HFFc6 (cell line): ENCODE results near the gene AGER. TPM values are rescaled to one million over a fixed set of nuclear protein-coding genes. Genes with fewer than 3 reads are reported as not detected.

Experiments
- DNase-seq: peaks from one replicate; pipeline ENCODE4 v3.0.0-alpha.2; 2018
- H3K27ac Mint-ChIP-seq: 2 replicates; pipeline ENCODE4 v1.8.0; 2020; ENCODE audit warnings: mild to moderate bottlenecking, mixed read lengths
- H3K27me3 Mint-ChIP-seq: 2 replicates; pipeline ENCODE4 v1.8.0; 2021; ENCODE audit warnings: mild to moderate bottlenecking, moderate library complexity, mixed read lengths; ENCODE audit not compliant: insufficient read depth
- H3K36me3 Mint-ChIP-seq: 2 replicates; pipeline ENCODE4 v1.8.0; 2021; ENCODE audit warnings: low read depth, mixed read lengths
- H3K4me1 Mint-ChIP-seq: 2 replicates; pipeline ENCODE4 v1.8.0; 2020; ENCODE audit warnings: low read depth, mixed read lengths
- H3K4me3 Mint-ChIP-seq: 2 replicates; pipeline ENCODE4 v1.8.0; 2020; ENCODE audit warnings: mild to moderate bottlenecking, moderate library complexity, mixed read lengths
- H3K9me3 Mint-ChIP-seq: 2 replicates; pipeline ENCODE4 v1.8.0; 2020; ENCODE audit warnings: mild to moderate bottlenecking, mixed read lengths
- long read RNA-seq: library from polyadenylated mRNA; unstranded; transcript quantifications from one replicate; pipeline ENCODE4 v2.0.0, GENCODE V29; 2019
- total RNA-seq, 6 experiments: library from RNA; stranded (reverse); fragmentation: NEBNext Ultra II Directional; extraction: Animal tissue kit (Norgen Biotek cat#: 25700); gene quantifications; 2 replicates in 1 of 6; 3 replicates in 5 of 6; pipeline ENCODE4 v1.2.3, GENCODE V29; 2021
- TF ChIP-seq, protein P1 (sequence below): fragments of 200-600 bp; sonication (generic); IDR thresholded peaks from 2 replicates; pipeline ENCODE4 v1.5.0; 2021; ENCODE audit warnings: antibody characterized with exemption, mild to moderate bottlenecking

AGER gene
- 1 to 10 TPM; 6.2 to 7.6 (median 6.5) TPM for total RNA-seq
- long read RNA-seq, partial matches to known transcripts, result 1 of 1 reads
- long read RNA-seq, other reads (novel, unspliced or antisense), result 0 of 1 reads

DNA sequence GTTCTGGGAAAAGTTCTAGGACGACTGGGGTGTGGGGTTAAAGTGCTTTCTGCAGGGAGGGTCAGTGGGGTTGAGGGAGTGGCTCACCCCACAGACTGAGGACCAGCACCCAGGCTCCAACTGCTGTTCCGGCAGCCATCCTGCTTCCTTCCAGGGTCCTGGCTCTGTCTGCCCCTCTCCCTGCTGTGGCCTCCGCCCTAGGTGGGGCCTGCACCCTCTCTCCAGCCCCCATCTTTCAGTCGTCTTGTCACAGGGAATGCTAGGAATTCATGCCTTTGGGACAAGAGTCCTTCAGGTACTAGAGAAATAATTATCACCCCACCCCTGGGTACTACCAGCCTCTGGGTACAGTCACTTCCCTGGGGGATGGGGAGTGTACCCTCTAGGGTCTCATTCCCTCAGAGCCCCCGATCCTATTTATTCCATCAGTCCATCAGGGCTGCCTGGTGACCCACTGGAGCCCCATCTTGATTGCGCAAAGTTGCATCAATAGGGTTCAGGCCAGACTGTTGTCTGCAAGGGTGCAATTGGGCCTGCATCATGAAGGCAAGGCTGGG lies at the start of gene AGER:
AGER (minus strand) TSS at position 170 of the 557 bp plus-strand sequence; CDS start at position 139, 31 bp downstream.
- peaks cover 29% of the 10 kb centered on the region for H3K36me3 Mint-ChIP-seq
- H3K27ac Mint-ChIP-seq, result peak within 1 kb of the TSS; percentile 89; the same call in 1 of the 2 replicates
- no peaks in the 10 kb centered on the region for H3K9me3 Mint-ChIP-seq
- TF ChIP-seq, protein P1, sequence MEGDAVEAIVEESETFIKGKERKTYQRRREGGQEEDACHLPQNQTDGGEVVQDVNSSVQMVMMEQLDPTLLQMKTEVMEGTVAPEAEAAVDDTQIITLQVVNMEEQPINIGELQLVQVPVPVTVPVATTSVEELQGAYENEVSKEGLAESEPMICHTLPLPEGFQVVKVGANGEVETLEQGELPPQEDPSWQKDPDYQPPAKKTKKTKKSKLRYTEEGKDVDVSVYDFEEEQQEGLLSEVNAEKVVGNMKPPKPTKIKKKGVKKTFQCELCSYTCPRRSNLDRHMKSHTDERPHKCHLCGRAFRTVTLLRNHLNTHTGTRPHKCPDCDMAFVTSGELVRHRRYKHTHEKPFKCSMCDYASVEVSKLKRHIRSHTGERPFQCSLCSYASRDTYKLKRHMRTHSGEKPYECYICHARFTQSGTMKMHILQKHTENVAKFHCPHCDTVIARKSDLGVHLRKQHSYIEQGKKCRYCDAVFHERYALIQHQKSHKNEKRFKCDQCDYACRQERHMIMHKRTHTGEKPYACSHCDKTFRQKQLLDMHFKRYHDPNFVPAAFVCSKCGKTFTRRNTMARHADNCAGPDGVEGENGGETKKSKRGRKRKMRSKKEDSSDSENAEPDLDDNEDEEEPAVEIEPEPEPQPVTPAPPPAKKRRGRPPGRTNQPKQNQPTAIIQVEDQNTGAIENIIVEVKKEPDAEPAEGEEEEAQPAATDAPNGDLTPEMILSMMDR, result no peak
- DNase-seq, result no peak
- H3K4me1 Mint-ChIP-seq, result peaks cover 55% of the 10 kb centered on the region
- peaks cover 4% of the 10 kb centered on the region for H3K27me3 Mint-ChIP-seq
- H3K4me3 Mint-ChIP-seq, result no peak within 1 kb of the TSS

DNA sequence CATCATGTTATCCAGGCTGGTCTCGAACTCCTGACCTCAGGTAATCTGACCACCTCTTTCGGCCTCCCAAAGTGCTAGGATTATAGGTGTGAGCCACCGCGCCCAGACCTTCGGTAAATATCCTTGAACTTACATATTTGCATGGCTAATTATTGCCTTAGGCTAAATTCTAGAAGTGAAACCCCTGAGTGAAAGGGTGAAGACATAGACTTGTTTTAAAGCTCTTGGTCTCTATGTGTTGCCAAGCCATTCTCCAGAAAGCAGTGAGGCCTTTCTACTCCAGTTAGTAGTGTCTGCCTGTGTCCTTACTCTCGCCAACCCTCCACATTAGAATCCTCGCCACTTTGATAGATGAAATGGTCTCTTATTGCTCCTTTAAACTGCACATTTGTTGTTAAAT lies 42.4 kb upstream of the AGER start:
- Mint-ChIP-seq H3K27me3 (peaks cover 16% of the 10 kb centered on the region), H3K4me1 (0 out of 2 replicates have a peak, but pooled peaks cover 7% of the 10 kb centered on the region), H3K36me3 (no peaks in the 10 kb centered on the region), H3K4me3 (no peak overlapping the region), H3K27ac (no peak overlapping the region), H3K9me3 (no peaks in the 10 kb centered on the region)
- TF ChIP-seq, protein P1, result no peak
- no peak for DNase-seq

DNA sequence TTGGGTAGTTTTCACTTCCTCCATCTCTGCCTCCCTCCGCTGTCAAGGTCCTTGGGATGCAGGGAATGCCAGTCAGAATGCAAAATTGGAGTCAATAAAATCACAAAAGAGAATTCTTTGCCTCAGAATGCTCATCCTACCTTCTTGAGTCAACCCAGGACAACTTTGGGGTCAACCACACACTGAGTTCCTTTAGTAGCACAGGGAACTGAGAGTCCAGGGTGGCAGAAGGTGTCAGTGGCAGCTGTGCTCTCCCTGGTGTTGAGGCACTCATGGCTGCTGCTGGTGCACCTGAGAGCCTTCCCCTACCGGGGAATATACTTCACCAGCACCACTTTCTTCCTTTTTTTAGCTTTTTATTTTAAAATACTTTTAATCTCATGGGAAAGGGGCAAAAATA lies 40.6 kb upstream of the AGER start:
- TF ChIP-seq, protein P1, result no peak

DNA sequence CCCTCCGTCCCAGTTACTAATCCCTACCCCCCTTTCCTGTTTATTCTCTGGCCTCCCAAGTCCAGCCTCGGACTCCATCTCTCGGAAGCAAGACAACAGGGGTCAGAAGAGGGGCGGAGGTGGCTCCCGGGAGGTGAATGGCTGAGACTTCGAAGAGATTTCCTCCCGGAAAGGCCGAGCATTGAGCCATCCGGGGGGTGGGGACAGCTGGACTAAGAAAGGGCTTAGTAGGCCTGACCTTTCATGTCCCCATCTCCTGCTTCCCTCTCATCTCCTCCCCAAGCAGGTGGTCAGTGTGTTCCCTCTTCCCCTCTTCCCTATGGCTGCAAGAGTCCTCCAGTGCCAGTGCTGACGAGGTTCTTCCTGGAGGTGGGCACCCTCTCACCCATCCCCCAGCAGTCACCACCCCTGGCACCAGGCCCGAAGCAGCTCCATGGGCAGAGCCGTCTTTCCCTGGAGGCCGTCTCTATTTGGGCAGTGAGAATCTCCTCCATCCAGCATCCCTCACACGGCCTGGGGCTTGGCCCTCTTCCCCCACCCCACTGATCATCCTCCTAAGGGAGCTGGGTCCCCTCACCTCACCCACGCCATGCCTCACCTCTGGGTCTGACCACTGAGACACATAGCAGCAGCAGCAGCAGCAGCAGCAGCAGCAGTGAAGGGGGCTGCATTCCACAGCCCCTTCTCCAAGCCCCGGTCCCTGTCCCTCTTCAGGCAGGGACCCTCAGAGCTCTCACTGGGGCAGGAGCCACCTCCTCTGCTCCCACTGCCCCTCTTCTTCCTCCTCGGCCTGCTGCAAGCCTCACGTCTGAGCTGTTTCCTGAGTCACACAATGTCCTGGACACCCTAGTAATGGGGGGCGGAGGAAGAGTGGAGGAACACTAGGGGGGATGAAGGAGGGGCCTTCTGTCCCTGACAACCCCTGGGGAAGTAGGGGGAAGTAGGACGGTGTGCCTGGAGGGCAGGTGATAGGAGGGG lies 39.5 kb upstream of the AGER start, which contains the start of gene NOTCH4:
NOTCH4 (minus strand) TSS at position 810 of the 978 bp plus-strand sequence; CDS start at position 671, 139 bp downstream.
- TF ChIP-seq, protein P1, result no peak
- Mint-ChIP-seq H3K27me3 (peaks cover 37% of the 10 kb centered on the region), H3K36me3 (no peaks in the 10 kb centered on the region), H3K9me3 (no peaks in the 10 kb centered on the region), H3K4me1 (0 out of 2 replicates have a peak, but pooled peaks cover 7% of the 10 kb centered on the region), H3K27ac (no peak within 1 kb of the TSS), H3K4me3 (no peak within 1 kb of the TSS)
- DNase-seq, result no peak

More for the DNA sequence above, 40.6 kb upstream of the AGER start:
- H3K27me3 Mint-ChIP-seq, result peaks cover 30% of the 10 kb centered on the region
- H3K36me3 Mint-ChIP-seq, result no peaks in the 10 kb centered on the region
- 0 out of 2 replicates have a peak, but pooled peaks cover 7% of the 10 kb centered on the region for H3K4me1 Mint-ChIP-seq
- DNase-seq, result no peak
- H3K27ac Mint-ChIP-seq, result no peak overlapping the region
- H3K9me3 Mint-ChIP-seq, result no peaks in the 10 kb centered on the region
- H3K4me3 Mint-ChIP-seq, result no peak overlapping the region
